RWPE2 (cell line): ENCODE data around the gene CHIA.
"Not testable (repeated sequence)": the region's sequence is repeated elsewhere in the genome, so short reads cannot be mapped to it uniquely, and the experiment has no call there.

Experiments
- ATAC-seq: fragments of 200-7000 bp; cut with Tn5 transposase; 3 replicates; pipeline ENCODE4 v1.9.1; 2021; ENCODE audit warnings: low read depth
- DNase-seq: peaks from one replicate; pipeline ENCODE4 v3.0.0-alpha.2; 2020; ENCODE audit warnings: low spot score
- H3K27ac ChIP-seq: fragments of 450-650 bp; 2 replicates; pipeline ENCODE4 v1.5.1; 2017; ENCODE audit warnings: mild to moderate bottlenecking; ENCODE audit not compliant: poor library complexity, severe bottlenecking
- H3K27me3 ChIP-seq: fragments of 250-450 bp; sonication (Bioruptor Pico); 2 replicates; pipeline ENCODE4 v1.5.1; 2021; ENCODE audit warnings: mild to moderate bottlenecking, moderate library complexity; ENCODE audit not compliant: insufficient read depth, poor library complexity, severe bottlenecking
- H3K36me3 ChIP-seq: fragments of 250-450 bp; sonication (Bioruptor Pico); 2 replicates; pipeline ENCODE4 v1.5.1; 2020; ENCODE audit warnings: low read depth, mild to moderate bottlenecking, moderate library complexity
- H3K4me1 ChIP-seq: fragments of 250-450 bp; sonication (Bioruptor Pico); 2 replicates; pipeline ENCODE4 v1.5.1; 2021; ENCODE audit warnings: mild to moderate bottlenecking, moderate library complexity; ENCODE audit not compliant: insufficient read depth, poor library complexity, severe bottlenecking
- H3K4me3 ChIP-seq: fragments of 250-450 bp; sonication (Bioruptor Pico); 2 replicates; pipeline ENCODE4 v1.5.1; 2021; ENCODE audit warnings: mild to moderate bottlenecking, moderate library complexity; ENCODE audit not compliant: severe bottlenecking
- H3K9me3 ChIP-seq: fragments of 250-450 bp; sonication (Bioruptor Pico); 2 replicates; pipeline ENCODE4 v1.5.1; 2021; ENCODE audit warnings: mild to moderate bottlenecking, moderate library complexity; ENCODE audit not compliant: severe bottlenecking
- TF ChIP-seq, protein P1 (sequence below): fragments of 450-650 bp; IDR thresholded peaks from one replicate; pipeline ENCODE4 v1.5.1; 2017; ENCODE audit warnings: mild to moderate bottlenecking, moderate library complexity; ENCODE audit not compliant: poor library complexity, severe bottlenecking

The CHIA gene

GRCh38 chr1:111323231-111323630, 32.6 kb downstream of the CHIA start:
- peak; percentile 53; the same call in 2 of the 3 replicates for ATAC-seq
- Histone ChIP-seq H3K4me3 (no peak overlapping the region), H3K4me1 (no peaks in the 10 kb centered on the region), H3K27ac (no peak overlapping the region), H3K9me3 (peaks cover 4% of the 10 kb centered on the region), H3K27me3 (no peaks in the 10 kb centered on the region), H3K36me3 (no peaks in the 10 kb centered on the region)
- TF ChIP-seq, protein P1, sequence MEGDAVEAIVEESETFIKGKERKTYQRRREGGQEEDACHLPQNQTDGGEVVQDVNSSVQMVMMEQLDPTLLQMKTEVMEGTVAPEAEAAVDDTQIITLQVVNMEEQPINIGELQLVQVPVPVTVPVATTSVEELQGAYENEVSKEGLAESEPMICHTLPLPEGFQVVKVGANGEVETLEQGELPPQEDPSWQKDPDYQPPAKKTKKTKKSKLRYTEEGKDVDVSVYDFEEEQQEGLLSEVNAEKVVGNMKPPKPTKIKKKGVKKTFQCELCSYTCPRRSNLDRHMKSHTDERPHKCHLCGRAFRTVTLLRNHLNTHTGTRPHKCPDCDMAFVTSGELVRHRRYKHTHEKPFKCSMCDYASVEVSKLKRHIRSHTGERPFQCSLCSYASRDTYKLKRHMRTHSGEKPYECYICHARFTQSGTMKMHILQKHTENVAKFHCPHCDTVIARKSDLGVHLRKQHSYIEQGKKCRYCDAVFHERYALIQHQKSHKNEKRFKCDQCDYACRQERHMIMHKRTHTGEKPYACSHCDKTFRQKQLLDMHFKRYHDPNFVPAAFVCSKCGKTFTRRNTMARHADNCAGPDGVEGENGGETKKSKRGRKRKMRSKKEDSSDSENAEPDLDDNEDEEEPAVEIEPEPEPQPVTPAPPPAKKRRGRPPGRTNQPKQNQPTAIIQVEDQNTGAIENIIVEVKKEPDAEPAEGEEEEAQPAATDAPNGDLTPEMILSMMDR: no peak
- DNase-seq: no peak

GRCh38 chr1:111332190-111332589, 41.5 kb downstream of the CHIA start:
- Histone ChIP-seq H3K9me3 (peaks cover 4% of the 10 kb centered on the region), H3K36me3 (no peaks in the 10 kb centered on the region), H3K27me3 (no peaks in the 10 kb centered on the region), H3K27ac (no peak overlapping the region), H3K4me3 (no peak overlapping the region), H3K4me1 (no peaks in the 10 kb centered on the region)
- TF ChIP-seq, protein P1: no peak
- ATAC-seq: no peak
- no peak for DNase-seq

GRCh38 chr1:111334169-111334568, 43.5 kb downstream of the CHIA start:
- peak; percentile 74 for ATAC-seq

DNA sequence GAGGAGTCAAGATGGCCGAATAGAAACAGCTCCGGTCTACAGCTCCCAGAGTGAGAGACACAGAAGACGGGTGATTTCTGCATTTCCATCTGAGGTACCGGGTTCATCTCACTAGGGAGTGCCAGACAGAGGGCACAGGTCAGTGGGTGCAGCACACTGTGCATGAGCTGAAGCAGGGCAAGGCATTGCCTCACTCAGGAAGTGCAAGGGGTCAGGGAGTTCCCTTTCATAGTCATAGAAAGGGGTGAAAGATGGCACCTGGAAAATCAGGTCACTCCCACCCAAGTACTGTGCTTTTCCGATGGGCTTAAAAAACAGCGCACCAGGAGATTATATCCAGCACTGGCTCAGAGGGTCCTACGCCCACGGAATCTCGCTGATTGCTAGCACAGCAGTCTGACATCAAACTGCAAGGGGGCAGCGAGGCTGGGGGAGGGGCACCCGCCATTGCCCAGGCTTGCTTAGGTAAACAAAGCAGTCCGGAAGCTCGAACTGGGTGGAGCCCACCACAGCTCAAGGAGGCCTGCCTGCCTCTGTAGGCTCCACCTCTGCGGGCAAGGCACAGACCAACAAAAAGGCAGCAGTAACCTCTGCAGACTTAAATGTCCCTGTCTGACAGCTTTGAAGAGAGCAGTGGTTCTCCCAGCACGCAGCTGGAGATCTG, 44.7 kb downstream of the CHIA start:
- not testable (repeated sequence) for H3K4me3 ChIP-seq, H3K27ac ChIP-seq, H3K9me3 ChIP-seq, H3K27me3 ChIP-seq, ATAC-seq, H3K4me1 ChIP-seq, H3K36me3 ChIP-seq, DNase-seq

More at GRCh38 chr1:111334169-111334568, 43.5 kb downstream of the CHIA start:
- Histone ChIP-seq H3K4me1 (no peaks in the 10 kb centered on the region), H3K27me3 (no peaks in the 10 kb centered on the region), H3K4me3 (no peak overlapping the region), H3K36me3 (no peaks in the 10 kb centered on the region), H3K9me3 (no peaks in the 10 kb centered on the region), H3K27ac (no peak overlapping the region)
- no peak for DNase-seq
- TF ChIP-seq, protein P1: peak; percentile 56

GRCh38 chr1:111338849-111339248, 48.2 kb downstream of the CHIA start:
- not testable (repeated sequence) for H3K9me3 ChIP-seq, H3K36me3 ChIP-seq, ATAC-seq, H3K27ac ChIP-seq, H3K27me3 ChIP-seq, H3K4me1 ChIP-seq, H3K4me3 ChIP-seq, DNase-seq
